Measurements from ENCODE around the gene FLYWCH2. TPM values are rescaled to one million over a fixed set of nuclear protein-coding genes. Genes with fewer than 3 reads are reported as not detected.
A peak's percentile ranks its signal among the peaks of the same experiment; 100 is the strongest.

FLYWCH2 gene
- total and polyA plus RNA-seq, 2 of the 13 experiments (the other 11 are each of a cell fraction or from before 2014, with no cell fraction given) = 16.9 to 19.8 TPM

DNA sequence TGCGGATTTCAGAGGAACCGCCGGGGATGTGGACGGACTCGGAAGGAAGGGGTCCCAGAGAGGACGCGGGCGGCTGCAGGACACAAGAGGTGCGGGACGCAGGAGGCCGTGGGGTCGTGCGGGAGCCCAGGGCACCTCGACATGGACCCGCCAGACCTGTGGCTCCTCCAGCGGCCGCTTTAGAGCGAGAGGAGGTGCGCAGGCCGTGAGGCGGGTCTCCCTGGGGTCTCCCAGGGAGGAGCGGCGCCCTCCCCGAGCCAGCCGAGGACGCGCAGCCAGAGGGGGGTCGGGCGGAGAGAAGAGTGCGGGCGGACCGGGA lies 21.9 kb downstream of the FLYWCH2 start (continued):
- TF ChIP-seq ZFP91 (CRISPR knock-in tag; IDR thresholded peaks at IDR 0.05; ENCODE audit: borderline replicate concordance) (peak; percentile 78; the same call in 1 of the 2 replicates), ZNF136 (CRISPR knock-in tag; IDR thresholded peaks at IDR 0.05; ENCODE audit: low read depth) (0 out of 2 replicates have a peak, but pooled peaks have one; percentile 6), GPN1 (CRISPR knock-in tag; IDR thresholded peaks at IDR 0.05; ENCODE audit: borderline replicate concordance) (0 out of 2 replicates have a peak, but pooled peaks have one; percentile 33), ZNF547 (CRISPR knock-in tag; IDR thresholded peaks at IDR 0.05) (peak; percentile 74), AGO2 (optimal IDR thresholded peaks at IDR 0.05; ENCODE audit: low read depth, low read length) (peak; percentile 98), ZNF790 (CRISPR knock-in tag; IDR thresholded peaks at IDR 0.05; ENCODE audit: borderline replicate concordance) (no peak), CSRNP2 (CRISPR knock-in tag; conservative IDR thresholded peaks at IDR 0.05; ENCODE audit: low read depth) (0 out of 2 replicates have a peak, but pooled peaks have one; percentile 45), RARA (CRISPR knock-in tag; IDR thresholded peaks at IDR 0.05) (no peak), TGIF2 (CRISPR knock-in tag; IDR thresholded peaks at IDR 0.05) (peak; percentile 10; the same call in 1 of the 2 replicates), MXD3 (CRISPR knock-in tag; IDR thresholded peaks at IDR 0.05) (0 out of 2 replicates have a peak, but pooled peaks have one; percentile 6), ZNF564 (CRISPR knock-in tag; IDR thresholded peaks at IDR 0.05) (peak; percentile 7; the same call in 1 of the 2 replicates), CREB3 (CRISPR knock-in tag; IDR thresholded peaks at IDR 0.05) (no peak)
- TF ChIP-seq, protein P1, sequence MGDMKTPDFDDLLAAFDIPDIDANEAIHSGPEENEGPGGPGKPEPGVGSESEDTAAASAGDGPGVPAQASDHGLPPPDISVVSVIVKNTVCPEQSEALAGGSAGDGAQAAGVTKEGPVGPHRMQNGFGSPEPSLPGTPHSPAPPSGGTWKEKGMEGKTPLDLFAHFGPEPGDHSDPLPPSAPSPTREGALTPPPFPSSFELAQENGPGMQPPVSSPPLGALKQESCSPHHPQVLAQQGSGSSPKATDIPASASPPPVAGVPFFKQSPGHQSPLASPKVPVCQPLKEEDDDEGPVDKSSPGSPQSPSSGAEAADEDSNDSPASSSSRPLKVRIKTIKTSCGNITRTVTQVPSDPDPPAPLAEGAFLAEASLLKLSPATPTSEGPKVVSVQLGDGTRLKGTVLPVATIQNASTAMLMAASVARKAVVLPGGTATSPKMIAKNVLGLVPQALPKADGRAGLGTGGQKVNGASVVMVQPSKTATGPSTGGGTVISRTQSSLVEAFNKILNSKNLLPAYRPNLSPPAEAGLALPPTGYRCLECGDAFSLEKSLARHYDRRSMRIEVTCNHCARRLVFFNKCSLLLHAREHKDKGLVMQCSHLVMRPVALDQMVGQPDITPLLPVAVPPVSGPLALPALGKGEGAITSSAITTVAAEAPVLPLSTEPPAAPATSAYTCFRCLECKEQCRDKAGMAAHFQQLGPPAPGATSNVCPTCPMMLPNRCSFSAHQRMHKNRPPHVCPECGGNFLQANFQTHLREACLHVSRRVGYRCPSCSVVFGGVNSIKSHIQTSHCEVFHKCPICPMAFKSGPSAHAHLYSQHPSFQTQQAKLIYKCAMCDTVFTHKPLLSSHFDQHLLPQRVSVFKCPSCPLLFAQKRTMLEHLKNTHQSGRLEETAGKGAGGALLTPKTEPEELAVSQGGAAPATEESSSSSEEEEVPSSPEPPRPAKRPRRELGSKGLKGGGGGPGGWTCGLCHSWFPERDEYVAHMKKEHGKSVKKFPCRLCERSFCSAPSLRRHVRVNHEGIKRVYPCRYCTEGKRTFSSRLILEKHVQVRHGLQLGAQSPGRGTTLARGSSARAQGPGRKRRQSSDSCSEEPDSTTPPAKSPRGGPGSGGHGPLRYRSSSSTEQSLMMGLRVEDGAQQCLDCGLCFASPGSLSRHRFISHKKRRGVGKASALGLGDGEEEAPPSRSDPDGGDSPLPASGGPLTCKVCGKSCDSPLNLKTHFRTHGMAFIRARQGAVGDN (CRISPR knock-in tag; IDR thresholded peaks at IDR 0.05) = peak; percentile 9; the same call in 1 of the 2 replicates
- TF ChIP-seq, protein P2, sequence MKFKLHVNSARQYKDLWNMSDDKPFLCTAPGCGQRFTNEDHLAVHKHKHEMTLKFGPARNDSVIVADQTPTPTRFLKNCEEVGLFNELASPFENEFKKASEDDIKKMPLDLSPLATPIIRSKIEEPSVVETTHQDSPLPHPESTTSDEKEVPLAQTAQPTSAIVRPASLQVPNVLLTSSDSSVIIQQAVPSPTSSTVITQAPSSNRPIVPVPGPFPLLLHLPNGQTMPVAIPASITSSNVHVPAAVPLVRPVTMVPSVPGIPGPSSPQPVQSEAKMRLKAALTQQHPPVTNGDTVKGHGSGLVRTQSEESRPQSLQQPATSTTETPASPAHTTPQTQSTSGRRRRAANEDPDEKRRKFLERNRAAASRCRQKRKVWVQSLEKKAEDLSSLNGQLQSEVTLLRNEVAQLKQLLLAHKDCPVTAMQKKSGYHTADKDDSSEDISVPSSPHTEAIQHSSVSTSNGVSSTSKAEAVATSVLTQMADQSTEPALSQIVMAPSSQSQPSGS (CRISPR knock-in tag; IDR thresholded peaks at IDR 0.05) = no peak
- TF ChIP-seq, protein P3, sequence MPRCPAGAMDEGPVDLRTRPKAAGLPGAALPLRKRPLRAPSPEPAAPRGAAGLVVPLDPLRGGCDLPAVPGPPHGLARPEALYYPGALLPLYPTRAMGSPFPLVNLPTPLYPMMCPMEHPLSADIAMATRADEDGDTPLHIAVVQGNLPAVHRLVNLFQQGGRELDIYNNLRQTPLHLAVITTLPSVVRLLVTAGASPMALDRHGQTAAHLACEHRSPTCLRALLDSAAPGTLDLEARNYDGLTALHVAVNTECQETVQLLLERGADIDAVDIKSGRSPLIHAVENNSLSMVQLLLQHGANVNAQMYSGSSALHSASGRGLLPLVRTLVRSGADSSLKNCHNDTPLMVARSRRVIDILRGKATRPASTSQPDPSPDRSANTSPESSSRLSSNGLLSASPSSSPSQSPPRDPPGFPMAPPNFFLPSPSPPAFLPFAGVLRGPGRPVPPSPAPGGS (CRISPR knock-in tag; IDR thresholded peaks at IDR 0.05) = peak; percentile 61; the same call in 1 of the 2 replicates
- TF ChIP-seq, protein P4, sequence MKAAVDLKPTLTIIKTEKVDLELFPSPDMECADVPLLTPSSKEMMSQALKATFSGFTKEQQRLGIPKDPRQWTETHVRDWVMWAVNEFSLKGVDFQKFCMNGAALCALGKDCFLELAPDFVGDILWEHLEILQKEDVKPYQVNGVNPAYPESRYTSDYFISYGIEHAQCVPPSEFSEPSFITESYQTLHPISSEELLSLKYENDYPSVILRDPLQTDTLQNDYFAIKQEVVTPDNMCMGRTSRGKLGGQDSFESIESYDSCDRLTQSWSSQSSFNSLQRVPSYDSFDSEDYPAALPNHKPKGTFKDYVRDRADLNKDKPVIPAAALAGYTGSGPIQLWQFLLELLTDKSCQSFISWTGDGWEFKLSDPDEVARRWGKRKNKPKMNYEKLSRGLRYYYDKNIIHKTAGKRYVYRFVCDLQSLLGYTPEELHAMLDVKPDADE (CRISPR knock-in tag; IDR thresholded peaks at IDR 0.05) = peak; percentile 61; the same call in 1 of the 2 replicates

Data from HepG2 (cell line).